Measurements from ENCODE around the gene GLUD1.
"Not testable (repeated sequence)": the region's sequence is repeated elsewhere in the genome, so short reads cannot be mapped to it uniquely, and the experiment has no call there.

GLUD1 gene

GRCh38 chr10:87119029-87119428, 24.4 kb upstream of the GLUD1 start:
- H3K36me3 ChIP-seq (ENCODE audit: control insufficient read depth, insufficient read depth, low read length) = not testable (repeated sequence)

GRCh38 chr10:87118122-87118521, 23.5 kb upstream of the GLUD1 start:
- not testable (repeated sequence) for H3K4me2 ChIP-seq (ENCODE audit: low read length); H3K79me2 ChIP-seq; H3K9ac ChIP-seq; H3K4me1 ChIP-seq; H3K36me3 ChIP-seq (ENCODE audit: control insufficient read depth, insufficient read depth, low read length); H3K27me3 ChIP-seq (ENCODE audit: control insufficient read depth, insufficient read depth, low read length); H3K4me3 ChIP-seq (ENCODE audit: low read depth, low read length); H3K9me3 ChIP-seq (ENCODE audit: control insufficient read depth, low read length); H3K27ac ChIP-seq; H2AFZ ChIP-seq

More at GRCh38 chr10:87119029-87119428, 24.4 kb upstream of the GLUD1 start:
- not testable (repeated sequence) for H3K4me3 ChIP-seq (ENCODE audit: low read depth, low read length); H2AFZ ChIP-seq; H3K9ac ChIP-seq; H3K79me2 ChIP-seq; H3K4me2 ChIP-seq (ENCODE audit: low read length); H3K4me1 ChIP-seq; H3K27me3 ChIP-seq (ENCODE audit: control insufficient read depth, insufficient read depth, low read length); H3K9me3 ChIP-seq (ENCODE audit: control insufficient read depth, low read length); H3K27ac ChIP-seq

- Histone ChIP-seq H2AFZ (no peak overlapping the region), H3K4me1 (no peaks in the 10 kb centered on the region), H3K9me3 (ENCODE audit: control insufficient read depth, low read length) (no peaks in the 10 kb centered on the region), H3K27me3 (ENCODE audit: control insufficient read depth, insufficient read depth, low read length) (no peaks in the 10 kb centered on the region), H3K4me2 (ENCODE audit: low read length) (no peak overlapping the region), H3K36me3 (ENCODE audit: control insufficient read depth, insufficient read depth, low read length) (no peaks in the 10 kb centered on the region), H3K79me2 (no peaks in the 10 kb centered on the region), H3K9ac (no peak overlapping the region), H3K27ac (no peak overlapping the region), H3K4me3 (ENCODE audit: low read depth, low read length) (no peak overlapping the region)
- no peak for TF ChIP-seq CTCF (IDR thresholded peaks at IDR 0.05)
Observed at GRCh38 chr10:87105446-87106124, 10.9 kb upstream of the GLUD1 start.

GRCh38 chr10:87104727-87105126, 10.1 kb upstream of the GLUD1 start:
- not testable (repeated sequence) for H3K9me3 ChIP-seq (ENCODE audit: control insufficient read depth, low read length); H2AFZ ChIP-seq; H3K4me3 ChIP-seq (ENCODE audit: low read depth, low read length); H3K27ac ChIP-seq; H3K9ac ChIP-seq; H3K4me2 ChIP-seq (ENCODE audit: low read length); H3K4me1 ChIP-seq; H3K36me3 ChIP-seq (ENCODE audit: control insufficient read depth, insufficient read depth, low read length); H3K79me2 ChIP-seq; H3K27me3 ChIP-seq (ENCODE audit: control insufficient read depth, insufficient read depth, low read length)

GRCh38 chr10:87101996-87102395, 7.4 kb upstream of the GLUD1 start:
- Histone ChIP-seq H3K27me3 (ENCODE audit: control insufficient read depth, insufficient read depth, low read length) (no peaks in the 10 kb centered on the region), H3K9ac (no peak overlapping the region), H3K79me2 (no peaks in the 10 kb centered on the region), H3K27ac (no peak overlapping the region), H3K36me3 (ENCODE audit: control insufficient read depth, insufficient read depth, low read length) (no peaks in the 10 kb centered on the region), H3K4me2 (ENCODE audit: low read length) (no peak overlapping the region), H2AFZ (no peak overlapping the region), H3K9me3 (ENCODE audit: control insufficient read depth, low read length) (no peaks in the 10 kb centered on the region), H3K4me1 (no peaks in the 10 kb centered on the region), H3K4me3 (ENCODE audit: low read depth, low read length) (no peak overlapping the region)
- no peak for TF ChIP-seq CTCF (IDR thresholded peaks at IDR 0.05)

- Histone ChIP-seq H3K4me2 (ENCODE audit: low read length) (peak overlapping the region; percentile 77), H3K9ac (peak overlapping the region; percentile 35), H2AFZ (peak overlapping the region; percentile 96), H3K79me2 (peaks cover 8% of the 10 kb centered on the region), H3K9me3 (ENCODE audit: control insufficient read depth, low read length) (no peaks in the 10 kb centered on the region), H3K36me3 (ENCODE audit: control insufficient read depth, insufficient read depth, low read length) (no peaks in the 10 kb centered on the region), H3K27me3 (ENCODE audit: control insufficient read depth, insufficient read depth, low read length) (no peaks in the 10 kb centered on the region), H3K4me1 (no peaks in the 10 kb centered on the region), H3K27ac (peak overlapping the region; percentile 84), H3K4me3 (ENCODE audit: low read depth, low read length) (peak overlapping the region; percentile 58)
- TF ChIP-seq CTCF (IDR thresholded peaks at IDR 0.05) = no peak
Observed at GRCh38 chr10:87095236-87095945, 748 bp upstream of the GLUD1 start.
